AG10803 (cell line): ENCODE results near the gene CHDH.

Experiments
- DNase-seq: peaks from one replicate; pipeline ENCODE4 v3.0.0; 2010; ENCODE audit warnings: low read depth
- H3K4me3 ChIP-seq: 2 replicates; pipeline ENCODE4 v1.5.1; 2011; ENCODE audit warnings: mild to moderate bottlenecking, low read length, control low read depth
- CTCF ChIP-seq: conservative IDR thresholded peaks from 2 replicates; pipeline ENCODE4 v1.5.1; 2011; ENCODE audit warnings: mild to moderate bottlenecking, low read length, control low read depth, inconsistent platforms

CHDH gene

GRCh38 chr3:53803124-53803815 lies 42.9 kb downstream of the CHDH start:
- no peak for TF ChIP-seq CTCF
- H3K4me3 ChIP-seq = no peak overlapping the region
- no peak for DNase-seq

- no peak for TF ChIP-seq CTCF
- H3K4me3 ChIP-seq = no peak overlapping the region
- DNase-seq = no peak
Observed at GRCh38 chr3:53802256-53802880, 43.9 kb downstream of the CHDH start.

- no peak for TF ChIP-seq CTCF
- DNase-seq = no peak
- H3K4me3 ChIP-seq = no peak overlapping the region
Observed at GRCh38 chr3:53801319-53801718, 44.9 kb downstream of the CHDH start.

- TF ChIP-seq CTCF = no peak
- H3K4me3 ChIP-seq = no peak overlapping the region
- peak; percentile 30 for DNase-seq
Observed at GRCh38 chr3:53800041-53800906, 45.9 kb downstream of the CHDH start.

GRCh38 chr3:53799338-53799865 lies 46.8 kb downstream of the CHDH start:
- no peak overlapping the region for H3K4me3 ChIP-seq
- no peak for TF ChIP-seq CTCF
- no peak for DNase-seq

- no peak for DNase-seq
- H3K4me3 ChIP-seq = no peak overlapping the region
- no peak for TF ChIP-seq CTCF
Observed at GRCh38 chr3:53798144-53798543, 48.1 kb downstream of the CHDH start.
